Esophagus (tissue), 2 donors: ENCODE measurements around the gene EFCC1. TPM values are rescaled to one million over a fixed set of nuclear protein-coding genes. Genes with fewer than 3 reads are reported as not detected.
A peak's percentile ranks its signal among the peaks of the same experiment; 100 is the strongest.

Experiments
- H3K27ac ChIP-seq, 2 donors: one replicate each; pipeline ENCODE4 v1.5.1; 2013; ENCODE audit warnings: low read depth in 2 of 2, mild to moderate bottlenecking in 2 of 2, inconsistent platforms in 1 of 2, low read length in 1 of 2, moderate library complexity in 1 of 2
- H3K27me3 ChIP-seq, 2 donors: one replicate each; pipeline ENCODE4 v1.6.1; 2013; ENCODE audit warnings: low read length in 2 of 2, control low read depth in 1 of 2, mild to moderate bottlenecking in 1 of 2; ENCODE audit not compliant: insufficient read depth in 2 of 2, control insufficient read depth in 1 of 2
- H3K36me3 ChIP-seq, 2 donors: one replicate each; pipeline ENCODE4 v1.6.1; 2013; ENCODE audit warnings: low read length in 1 of 2; ENCODE audit not compliant: control insufficient read depth in 2 of 2, insufficient read depth in 2 of 2
- H3K4me1 ChIP-seq, 2 donors: one replicate each; pipeline ENCODE4 v1.6.1; 2013; ENCODE audit warnings: low read length in 1 of 2; ENCODE audit not compliant: control insufficient read depth in 2 of 2, insufficient read depth in 2 of 2
- H3K4me3 ChIP-seq, 2 donors: one replicate each; pipeline ENCODE4 v1.5.1; 2013; ENCODE audit warnings: low read length in 2 of 2, mild to moderate bottlenecking in 2 of 2, low read depth in 1 of 2, moderate library complexity in 1 of 2
- H3K9me3 ChIP-seq, 2 donors: one replicate each; pipeline ENCODE4 v1.6.1; 2013; ENCODE audit warnings: mild to moderate bottlenecking in 2 of 2, low read depth in 1 of 2, low read length in 1 of 2, moderate library complexity in 1 of 2; ENCODE audit not compliant: control insufficient read depth in 2 of 2, insufficient read depth in 1 of 2
- WGBS, 2 donors: extraction: QIAGEN DNeasy Blood & Tissue Kit; methylation state at CpG; one replicate each; pipeline ENCODE4 v1.1.7; 2013; 5-methylcytosine and 5-hydroxymethylcytosine counted together
- polyA plus RNA-seq, 2 donors: library from polyadenylated mRNA; stranded (reverse); fragments of 200-250 nt; gene quantifications; one replicate each; pipeline ENCODE4 v1.2.3, GENCODE V29; 2013
- donor health status: healthy with polysubstance abuse.
- donor health status: Bipolar disorder and iron deficiency.

Gene EFCC1
- polyA plus RNA-seq, 2 donors, result 0.96 to 1.0 TPM

DNA sequence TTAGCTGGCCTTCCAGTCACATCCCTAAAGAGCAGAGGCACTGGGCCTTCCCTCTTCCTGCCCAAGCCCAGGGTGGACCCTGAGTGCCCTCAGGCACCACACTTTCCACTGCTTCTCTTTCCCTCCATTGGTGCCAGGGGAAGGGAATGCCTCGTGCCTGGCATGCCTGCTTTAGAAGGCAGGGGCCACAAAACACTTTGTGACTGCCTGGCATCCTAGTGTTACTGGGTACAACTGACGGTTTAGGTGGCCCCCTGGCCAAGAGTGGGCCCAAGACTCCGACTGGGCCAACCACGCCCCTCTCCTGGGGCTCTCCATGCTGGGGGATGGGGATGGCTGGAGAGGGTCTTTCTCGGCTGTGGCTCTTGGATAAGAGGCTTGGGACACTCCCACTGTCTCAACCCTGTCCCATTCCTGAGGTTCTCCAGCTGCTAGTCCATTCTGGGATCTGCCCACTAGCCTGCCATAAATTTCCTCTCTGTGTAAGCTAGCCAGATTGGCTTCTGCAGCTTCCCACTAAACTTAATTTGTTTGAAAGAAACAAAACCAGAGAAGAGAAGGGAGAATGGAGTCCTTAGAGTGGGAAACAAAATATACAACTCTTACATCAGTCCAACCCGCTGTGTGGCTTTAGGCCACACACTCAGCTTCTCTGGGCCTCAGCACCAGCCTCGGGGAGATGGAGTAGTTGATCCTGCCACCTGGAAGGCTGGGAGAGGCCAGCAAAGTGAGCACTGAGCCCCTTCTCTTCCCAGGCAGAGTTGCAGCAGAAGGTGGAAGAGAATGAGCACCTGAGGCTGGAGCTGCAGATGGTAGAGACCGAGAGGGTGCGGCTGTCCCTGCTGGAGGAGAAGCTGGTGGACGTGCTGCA lies 35.4 kb downstream of the EFCC1 start:
- Histone ChIP-seq H3K27me3 (no peaks in the 10 kb centered on the region), H3K4me3 (no peak overlapping the region), H3K9me3 (no peaks in the 10 kb centered on the region), H3K4me1 (peaks cover 0 to 7% of the 10 kb centered on the region in 2 donors), H3K36me3 (no peaks in the 10 kb centered on the region), H3K27ac (no peak overlapping the region)
- WGBS, 2 donors, result 74 to 77% methylated on average over 10 of the region's 10 CpGs

DNA sequence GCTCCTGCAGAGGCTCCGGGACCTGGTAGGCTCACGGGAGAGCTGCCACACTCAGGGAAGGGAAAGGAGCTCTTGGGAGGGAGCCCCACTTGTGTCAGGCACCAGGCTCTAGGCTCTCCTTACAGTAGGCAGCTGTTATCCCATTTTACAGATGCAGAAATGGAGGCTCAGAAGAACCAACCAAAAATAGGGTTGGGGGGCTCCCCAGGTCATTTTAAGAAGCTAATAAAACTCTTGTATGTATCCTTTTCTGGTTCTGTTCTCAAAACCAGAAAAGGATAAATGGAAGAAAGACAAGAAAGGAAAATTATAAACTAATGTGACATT lies 36.0 kb downstream of the EFCC1 start:
- Histone ChIP-seq H3K27ac (no peak overlapping the region), H3K4me1 (peaks cover 0 to 7% of the 10 kb centered on the region in 2 donors), H3K27me3 (no peaks in the 10 kb centered on the region), H3K36me3 (no peaks in the 10 kb centered on the region), H3K9me3 (no peaks in the 10 kb centered on the region), H3K4me3 (no peak overlapping the region)
- WGBS, 2 donors, result 0 to 9% methylated on average over 2 of the region's 2 CpGs

DNA sequence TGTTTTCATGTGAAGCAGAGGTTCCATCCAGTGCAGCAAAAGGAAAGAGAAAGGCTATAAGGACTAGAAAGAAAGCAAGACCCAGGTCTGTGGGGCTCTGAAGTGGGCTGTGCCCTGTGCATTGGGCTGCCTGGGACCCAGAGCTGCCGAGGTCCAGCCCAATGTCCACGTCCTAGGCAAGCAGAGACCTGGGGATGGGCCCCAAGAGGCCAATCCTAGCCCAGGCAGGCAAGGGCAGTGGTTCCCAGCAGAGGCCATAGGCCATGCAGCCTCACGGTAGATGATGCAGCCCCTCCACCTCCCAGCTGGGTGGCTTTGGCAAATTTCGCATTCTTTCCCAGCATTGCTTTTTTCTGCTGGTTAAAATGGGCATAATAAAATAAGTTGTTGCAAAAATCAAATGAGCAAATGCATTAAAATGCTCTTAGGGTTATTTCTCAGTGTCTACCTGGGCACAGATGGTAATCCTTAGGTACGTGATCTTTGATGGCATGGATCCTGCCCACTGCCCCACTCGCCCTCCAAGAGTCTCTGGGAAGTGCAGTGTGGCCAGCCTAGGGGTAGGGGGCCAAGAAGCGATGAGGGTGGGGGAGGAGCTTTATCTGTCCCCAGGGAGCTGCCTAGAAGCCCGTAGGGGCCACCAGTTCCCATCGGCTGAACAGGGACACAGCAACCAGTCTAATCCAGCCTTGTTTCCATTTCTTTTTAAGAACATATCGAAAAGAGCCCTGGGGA lies 37.2 kb downstream of the EFCC1 start:
- Histone ChIP-seq H3K4me3 (no peak overlapping the region), H3K27me3 (no peaks in the 10 kb centered on the region), H3K36me3 (no peaks in the 10 kb centered on the region), H3K9me3 (no peaks in the 10 kb centered on the region), H3K27ac (no peak overlapping the region), H3K4me1 (peaks cover 0 to 4% of the 10 kb centered on the region in 2 donors)
- WGBS, 2 donors, result 86 to 87% methylated on average over 10 of the region's 10 CpGs

DNA sequence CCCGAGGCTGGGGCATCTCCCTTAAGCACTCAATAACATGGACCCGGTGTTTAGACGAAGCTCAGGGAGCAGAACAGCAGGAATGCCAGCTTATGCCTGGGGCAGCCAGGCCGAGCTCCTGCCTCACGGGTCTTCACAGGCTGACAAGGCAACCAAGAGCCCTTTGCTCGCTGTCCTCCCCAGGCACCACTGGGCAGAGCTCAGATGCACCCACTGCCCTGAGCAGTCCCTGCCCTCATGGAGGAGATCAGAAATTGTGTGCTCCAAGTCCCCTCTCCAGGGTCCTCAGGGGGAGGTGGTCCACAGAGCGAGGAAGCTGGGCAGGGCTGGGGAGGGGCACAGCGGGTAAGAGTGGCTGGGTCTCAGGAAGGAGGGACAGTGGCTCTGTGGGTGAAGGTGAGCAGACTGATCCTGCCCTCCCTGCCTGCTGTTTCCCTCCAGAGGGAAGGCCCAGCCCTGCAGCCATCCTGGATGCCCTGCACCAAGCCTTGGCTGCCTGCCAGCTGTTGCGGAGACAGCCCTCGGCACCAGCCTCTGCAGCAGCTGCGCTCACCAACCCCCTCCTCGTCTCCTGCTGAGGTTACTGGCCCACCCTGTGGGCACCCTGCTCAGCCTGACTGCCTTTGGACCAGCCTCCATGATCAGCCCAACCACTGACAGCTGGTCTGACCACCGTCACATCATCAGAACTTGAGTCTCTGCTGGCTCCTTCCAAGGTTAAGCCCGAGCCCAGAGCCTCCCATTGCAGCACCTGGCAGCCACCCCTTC lies 38.4 kb downstream of the EFCC1 start:
- H3K9me3 ChIP-seq, result no peaks in the 10 kb centered on the region
- H3K27ac ChIP-seq, result no peak overlapping the region
- no peaks in the 10 kb centered on the region for H3K27me3 ChIP-seq
- peaks cover 0 to 4% of the 10 kb centered on the region in 2 donors for H3K4me1 ChIP-seq
- no peaks in the 10 kb centered on the region for H3K36me3 ChIP-seq
- WGBS, 2 donors, result 56 to 63% methylated on average over 14 of the region's 14 CpGs
- H3K4me3 ChIP-seq, result no peak overlapping the region

DNA sequence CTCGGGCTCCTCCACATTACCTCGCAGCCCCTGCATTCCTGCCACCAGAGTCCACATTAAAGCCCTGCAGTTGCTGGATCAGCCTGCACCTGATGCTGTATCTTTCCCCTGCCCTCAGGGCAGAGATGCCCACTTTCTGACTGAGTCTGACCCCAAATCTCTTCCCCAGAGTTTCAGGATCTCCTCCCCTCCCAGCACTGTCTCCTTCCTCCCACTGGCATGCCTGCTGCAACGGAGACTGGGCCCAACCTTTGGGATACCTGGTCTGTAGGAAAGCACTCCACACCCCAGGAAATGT lies 38.9 kb downstream of the EFCC1 start:
- Histone ChIP-seq H3K27me3 (no peaks in the 10 kb centered on the region), H3K4me3 (no peak overlapping the region), H3K36me3 (no peaks in the 10 kb centered on the region), H3K27ac (no peak overlapping the region), H3K9me3 (no peaks in the 10 kb centered on the region), H3K4me1 (peaks cover 0 to 4% of the 10 kb centered on the region in 2 donors)
- 66 to 70% methylated on average over 3 of the region's 3 CpGs for WGBS, 2 donors

DNA sequence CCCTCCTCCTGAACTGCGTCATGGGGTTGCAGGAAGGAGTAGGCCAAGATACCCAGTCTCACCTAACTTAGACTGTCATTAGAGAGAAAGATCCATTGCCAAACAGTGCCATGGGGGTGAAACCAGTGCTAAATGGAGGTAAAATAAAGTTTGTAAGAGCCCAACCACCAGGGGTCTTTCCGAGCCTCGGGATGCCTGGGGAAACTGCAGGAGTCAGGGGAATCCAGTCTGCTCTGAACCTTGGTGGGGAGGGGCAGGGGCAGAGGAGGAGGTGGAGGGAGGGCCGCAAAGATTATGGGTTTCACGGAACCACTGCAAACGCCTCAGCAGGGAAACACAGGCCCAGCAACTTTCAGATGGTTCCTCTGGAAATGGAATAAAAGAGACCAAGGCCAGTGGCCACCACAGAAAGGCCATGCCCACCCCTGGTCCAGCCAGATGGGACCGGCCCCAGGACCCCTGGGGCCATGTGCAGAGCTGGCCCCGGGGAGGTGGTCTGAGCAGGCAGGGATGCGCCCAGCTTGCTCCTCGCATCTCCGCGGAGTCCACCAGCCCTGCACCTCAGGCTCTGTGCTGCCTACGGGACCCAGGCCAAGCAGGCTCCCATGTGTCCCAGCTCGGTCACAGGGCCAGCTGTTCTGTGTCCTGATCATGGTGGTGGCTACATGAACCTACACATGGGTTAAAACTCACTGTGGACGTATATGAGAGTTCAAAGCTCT lies 39.6 kb downstream of the EFCC1 start:
- Histone ChIP-seq H3K36me3 (no peaks in the 10 kb centered on the region), H3K9me3 (no peaks in the 10 kb centered on the region), H3K4me3 (no peak overlapping the region), H3K4me1 (peaks cover 0 to 6% of the 10 kb centered on the region in 2 donors), H3K27me3 (no peaks in the 10 kb centered on the region), H3K27ac (no peak overlapping the region)
- WGBS, 2 donors, result 89 to 90% methylated on average over 15 of the region's 15 CpGs

DNA sequence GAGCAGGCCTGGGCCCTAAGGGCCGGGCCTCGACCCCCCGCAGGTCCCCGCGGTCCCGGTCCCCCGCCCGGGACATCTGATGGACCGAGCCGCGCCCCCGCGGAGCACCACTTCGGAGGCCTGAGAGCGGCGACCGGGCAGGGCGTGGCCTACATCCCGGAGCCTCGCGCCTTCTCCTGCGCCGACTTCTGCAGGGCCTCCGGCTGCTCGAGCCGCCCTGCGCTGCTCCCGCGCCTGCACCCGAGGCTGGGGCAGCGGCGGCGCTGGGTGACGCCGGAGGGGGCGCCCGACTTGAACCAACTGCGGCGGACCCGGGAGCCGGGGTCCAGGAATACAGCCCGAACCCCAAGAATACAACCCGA lies 44.6 kb downstream of the EFCC1 start:
- peaks cover 0 to 4% of the 10 kb centered on the region in 2 donors for H3K9me3 ChIP-seq
- no peak overlapping the region for H3K27ac ChIP-seq
- 5 to 10% methylated on average over 37 to 43 of the region's 43 CpGs for WGBS, 2 donors
- H3K27me3 ChIP-seq, result peaks cover 0 to 5% of the 10 kb centered on the region in 2 donors
- H3K4me1 ChIP-seq, result peaks cover 0 to 13% of the 10 kb centered on the region in 2 donors
- H3K4me3 ChIP-seq, result peak overlapping the region; percentile 5 to 26
- no peaks in the 10 kb centered on the region for H3K36me3 ChIP-seq

DNA sequence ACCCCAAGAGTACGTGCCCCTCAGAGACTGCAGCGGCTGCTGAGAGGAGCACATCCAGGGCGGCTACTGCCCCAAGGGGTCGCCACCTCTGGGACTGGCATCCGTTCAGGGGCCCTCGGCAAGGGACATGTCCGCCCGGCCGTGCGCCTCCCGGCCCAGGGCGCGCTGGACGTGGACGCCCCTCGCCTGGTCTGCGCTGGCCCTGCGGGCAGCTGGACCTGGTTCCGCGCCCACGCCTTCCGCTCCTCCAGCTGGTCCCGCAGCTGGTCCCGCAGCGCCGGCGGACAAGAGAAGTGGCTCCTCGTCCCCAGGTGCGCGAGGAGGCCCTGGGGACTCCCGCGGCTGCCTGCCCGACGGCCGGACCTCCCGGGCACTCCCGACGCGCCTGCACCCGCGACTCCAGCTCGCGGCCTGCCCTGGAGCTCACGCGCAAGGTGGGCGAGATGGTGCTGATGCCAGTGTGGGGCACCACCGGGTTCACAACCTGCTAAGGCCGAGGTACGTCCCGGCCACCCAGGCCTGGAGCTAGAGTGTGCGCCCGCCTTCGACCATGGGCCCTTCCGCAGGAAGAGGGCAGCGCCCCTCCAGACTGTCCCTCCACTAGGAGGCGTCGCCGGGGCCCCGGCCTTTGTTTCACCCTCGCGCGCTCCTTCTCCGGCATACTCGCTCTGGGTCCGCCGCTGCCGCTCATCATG lies 45.1 kb downstream of the EFCC1 start:
- 35 to 36% methylated on average over 44 to 67 of the region's 67 CpGs for WGBS, 2 donors
- Histone ChIP-seq H3K27ac (no peak overlapping the region), H3K27me3 (peaks cover 0 to 5% of the 10 kb centered on the region in 2 donors), H3K36me3 (no peaks in the 10 kb centered on the region), H3K4me1 (peaks cover 0 to 13% of the 10 kb centered on the region in 2 donors), H3K4me3 (peak overlapping the region; percentile 5 to 26), H3K9me3 (peaks cover 0 to 4% of the 10 kb centered on the region in 2 donors)
